HEK293T (cell line): ENCODE measurements around the gene XIRP2.
"Not testable (repeated sequence)": the region's sequence is repeated elsewhere in the genome, so short reads cannot be mapped to it uniquely, and the experiment has no call there.

ENCODE experiments used
- CTCF ChIA-PET: fragments of 350-600 bp; formaldehyde crosslinking; extraction: SDS; loops from one replicate; lab custom pipeline; 2021; ENCODE audit warnings: antibody characterized with exemption, inconsistent platforms; lab: Yijun Ruan, JAX
- POLR2A ChIA-PET: fragments of 350-600 bp; formaldehyde crosslinking; extraction: SDS; loops from one replicate; lab custom pipeline; 2020; ENCODE audit warnings: antibody characterized with exemption, inconsistent platforms; lab: Yijun Ruan, JAX
- DNase-seq: peaks from one replicate; pipeline ENCODE4 v3.0.0; 2012; ENCODE audit warnings: mixed read lengths; ENCODE audit errors: extremely low spot score
- ARNT ChIP-seq: fragments of 450-650 bp; IDR thresholded peaks from 2 replicates; pipeline ENCODE4 v1.6.1; 2017; ENCODE audit warnings: mild to moderate bottlenecking
- BHLHE40 ChIP-seq: fragments of 450-650 bp; IDR thresholded peaks from 2 replicates; pipeline ENCODE4 v1.6.1; 2016; ENCODE audit warnings: mild to moderate bottlenecking, moderate library complexity, borderline replicate concordance
- CTBP1 ChIP-seq: fragments of 450-650 bp; IDR thresholded peaks from 2 replicates; pipeline ENCODE4 v1.6.1; 2016; ENCODE audit warnings: borderline replicate concordance
- ELF4 ChIP-seq: fragments of 450-650 bp; IDR thresholded peaks from 2 replicates; pipeline ENCODE4 v1.6.1; 2017; ENCODE audit warnings: antibody characterized with exemption
- FOXA1 ChIP-seq: fragments of 450-650 bp; IDR thresholded peaks from 2 replicates; pipeline ENCODE4 v1.6.1; 2016; ENCODE audit warnings: mild to moderate bottlenecking
- FOXK2 ChIP-seq: fragments of 450-650 bp; IDR thresholded peaks from 2 replicates; pipeline ENCODE4 v1.6.1; 2016; ENCODE audit warnings: mild to moderate bottlenecking
- FOXM1 ChIP-seq: fragments of 450-650 bp; IDR thresholded peaks from 2 replicates; pipeline ENCODE4 v1.6.1; 2017; ENCODE audit warnings: mild to moderate bottlenecking, borderline replicate concordance
- HDGF ChIP-seq: fragments of 450-650 bp; IDR thresholded peaks from 2 replicates; pipeline ENCODE4 v1.6.1; 2017; ENCODE audit warnings: antibody characterized with exemption, borderline replicate concordance
- L3MBTL2 ChIP-seq: fragments of 450-650 bp; conservative IDR thresholded peaks from 2 replicates; pipeline ENCODE4 v1.6.1; 2016; ENCODE audit warnings: mild to moderate bottlenecking
- LEF1 ChIP-seq: fragments of 450-650 bp; IDR thresholded peaks from 2 replicates; pipeline ENCODE4 v1.6.1; 2017; ENCODE audit warnings: mild to moderate bottlenecking, borderline replicate concordance
- NFRKB ChIP-seq: fragments of 450-650 bp; IDR thresholded peaks from 2 replicates; pipeline ENCODE4 v1.6.1; 2016; ENCODE audit warnings: mild to moderate bottlenecking, moderate library complexity
- SP1 ChIP-seq: fragments of 450-650 bp; IDR thresholded peaks from 2 replicates; pipeline ENCODE4 v1.6.1; 2017
- SUZ12 ChIP-seq: fragments of 450-650 bp; IDR thresholded peaks from 2 replicates; pipeline ENCODE4 v1.6.1; 2016; ENCODE audit warnings: mild to moderate bottlenecking
- TARDBP ChIP-seq: fragments of 450-650 bp; IDR thresholded peaks from 2 replicates; pipeline ENCODE4 v1.6.1; 2016
- ZNF384 ChIP-seq: fragments of 450-650 bp; IDR thresholded peaks from 2 replicates; pipeline ENCODE4 v1.6.1; 2016
- TF ChIP-seq, protein P1 (sequence below): fragments of 450-650 bp; IDR thresholded peaks from 2 replicates; pipeline ENCODE4 v1.6.1; 2016

Gene XIRP2

GRCh38 chr2:167253025-167253424 lies 364.7 kb downstream of the XIRP2 start:
- POLR2A ChIA-PET, result no interaction called here
- TF ChIP-seq FOXM1 (no peak), CTBP1 (no peak), ARNT (no peak), SP1 (no peak), FOXK2 (no peak), NFRKB (no peak), ZNF384 (no peak), HDGF (no peak), SUZ12 (no peak), LEF1 (no peak), TARDBP (no peak), FOXA1 (no peak), L3MBTL2 (no peak)
- TF ChIP-seq, protein P1, sequence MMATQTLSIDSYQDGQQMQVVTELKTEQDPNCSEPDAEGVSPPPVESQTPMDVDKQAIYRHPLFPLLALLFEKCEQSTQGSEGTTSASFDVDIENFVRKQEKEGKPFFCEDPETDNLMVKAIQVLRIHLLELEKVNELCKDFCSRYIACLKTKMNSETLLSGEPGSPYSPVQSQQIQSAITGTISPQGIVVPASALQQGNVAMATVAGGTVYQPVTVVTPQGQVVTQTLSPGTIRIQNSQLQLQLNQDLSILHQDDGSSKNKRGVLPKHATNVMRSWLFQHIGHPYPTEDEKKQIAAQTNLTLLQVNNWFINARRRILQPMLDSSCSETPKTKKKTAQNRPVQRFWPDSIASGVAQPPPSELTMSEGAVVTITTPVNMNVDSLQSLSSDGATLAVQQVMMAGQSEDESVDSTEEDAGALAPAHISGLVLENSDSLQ, result no peak
- CTCF ChIA-PET, result interaction anchor here (0.6 to 0.7 kb wide), 2 partner anchors 551 to 865 kb away, joined by 3 read pairs; no protein-coding TSS in a partner anchor
- DNase-seq, result no peak

GRCh38 chr2:167254721-167255120 lies 366.4 kb downstream of the XIRP2 start:
- POLR2A ChIA-PET, result no interaction called here
- DNase-seq, result no peak
- CTCF ChIA-PET, result no interaction called here
- TF ChIP-seq ELF4, result no peak
- TF ChIP-seq SP1, result no peak
- TF ChIP-seq FOXA1, result no peak
- no peak for TF ChIP-seq BHLHE40
- no peak for TF ChIP-seq TARDBP
- no peak for TF ChIP-seq ARNT
- no peak for TF ChIP-seq NFRKB
- no peak for TF ChIP-seq L3MBTL2
- no peak for TF ChIP-seq ZNF384
- no peak for TF ChIP-seq HDGF
- TF ChIP-seq FOXM1, result no peak
- TF ChIP-seq SUZ12, result no peak
- no peak for TF ChIP-seq FOXK2

- TF ChIP-seq, protein P1, result no peak
- TF ChIP-seq FOXA1, result no peak
- no peak for TF ChIP-seq SP1
- no peak for TF ChIP-seq ARNT
- TF ChIP-seq LEF1, result no peak
- no peak for TF ChIP-seq SUZ12
- no peak for TF ChIP-seq ZNF384
- TF ChIP-seq L3MBTL2, result no peak
- TF ChIP-seq TARDBP, result no peak
- no peak for TF ChIP-seq CTBP1
- no peak for TF ChIP-seq FOXM1
- no peak for TF ChIP-seq BHLHE40
- no peak for TF ChIP-seq HDGF
- TF ChIP-seq ELF4, result no peak
- CTCF ChIA-PET, result no interaction called here
- no peak for DNase-seq
- POLR2A ChIA-PET, result no interaction called here
Measured at GRCh38 chr2:167258712-167259111, 370.4 kb downstream of the XIRP2 start.

GRCh38 chr2:167264380-167264779 lies 376.1 kb downstream of the XIRP2 start:
- ChIA-PET CTCF (interaction anchor here (0.6 to 1.3 kb wide), 2 partner anchors 499 to 853 kb away, joined by 3 to 5 read pairs; no protein-coding TSS in a partner anchor), POLR2A (no interaction called here)
- no peak for DNase-seq
- TF ChIP-seq NFRKB (no peak), CTBP1 (no peak), FOXA1 (no peak), BHLHE40 (no peak), TARDBP (no peak), SUZ12 (no peak), L3MBTL2 (no peak)

- TF ChIP-seq SP1 (no peak), FOXM1 (no peak), BHLHE40 (no peak), L3MBTL2 (no peak), LEF1 (no peak), FOXK2 (no peak), CTBP1 (no peak), HDGF (no peak), ELF4 (no peak), ZNF384 (no peak), NFRKB (no peak), FOXA1 (no peak), TARDBP (no peak)
- POLR2A ChIA-PET, result no interaction called here
- CTCF ChIA-PET, result interaction anchor here (1.3 kb wide), 1 partner anchor 852 kb away, joined by 5 read pairs; no protein-coding TSS in a partner anchor
- no peak for DNase-seq
Measured at GRCh38 chr2:167265004-167265403, 376.7 kb downstream of the XIRP2 start.

DNA sequence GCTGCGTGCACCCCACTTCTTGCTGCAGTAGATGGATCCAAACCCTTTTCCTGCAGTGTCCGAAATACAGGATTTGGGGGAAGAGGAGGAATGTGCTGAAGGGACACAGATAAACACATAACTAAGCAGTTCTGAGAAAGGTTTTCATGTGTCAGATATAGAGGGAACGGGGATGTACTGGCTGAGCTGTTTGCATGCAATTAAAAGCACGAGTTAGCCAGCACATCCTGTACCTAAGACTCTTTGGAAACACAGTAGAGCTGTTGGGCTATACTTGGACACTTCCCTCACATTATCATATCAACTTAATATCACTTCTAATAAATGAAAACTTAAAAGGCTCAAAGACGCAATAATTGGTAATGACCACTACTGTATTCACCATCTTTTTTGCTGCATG lies 377.4 kb downstream of the XIRP2 start:
- TF ChIP-seq NFRKB (no peak), CTBP1 (no peak), L3MBTL2 (no peak), LEF1 (no peak), FOXA1 (no peak), FOXK2 (no peak), SP1 (no peak), BHLHE40 (no peak), TARDBP (no peak)
- TF ChIP-seq, protein P1, result no peak
- ChIA-PET POLR2A (no interaction called here), CTCF (no interaction called here)
- DNase-seq, result no peak

GRCh38 chr2:167268245-167268644 lies 380.0 kb downstream of the XIRP2 start:
- DNase-seq, POLR2A ChIA-PET, CTCF ChIA-PET: not testable (repeated sequence)
